HG02885 (cell line): Measurements from ENCODE around the gene UGT1A10.
"Not testable (repeated sequence)": the region's sequence is repeated elsewhere in the genome, so short reads cannot be mapped to it uniquely, and the experiment has no call there.

Experiments used
- ATAC-seq: cut with Tn5 transposase; IDR thresholded peaks from one replicate; pipeline ENCODE4 v1.9.1; 2021; ENCODE audit warnings: mild to moderate bottlenecking; ENCODE audit not compliant: unreplicated experiment, poor library complexity

UGT1A10 gene

GRCh38 chr2:233654501-233654900, 18.3 kb downstream of the UGT1A10 start:
- no peak for ATAC-seq

GRCh38 chr2:233655043-233655442, 18.8 kb downstream of the UGT1A10 start:
- ATAC-seq: no peak

- not testable (repeated sequence) for ATAC-seq
Measured at GRCh38 chr2:233655943-233656342, 19.7 kb downstream of the UGT1A10 start.

DNA sequence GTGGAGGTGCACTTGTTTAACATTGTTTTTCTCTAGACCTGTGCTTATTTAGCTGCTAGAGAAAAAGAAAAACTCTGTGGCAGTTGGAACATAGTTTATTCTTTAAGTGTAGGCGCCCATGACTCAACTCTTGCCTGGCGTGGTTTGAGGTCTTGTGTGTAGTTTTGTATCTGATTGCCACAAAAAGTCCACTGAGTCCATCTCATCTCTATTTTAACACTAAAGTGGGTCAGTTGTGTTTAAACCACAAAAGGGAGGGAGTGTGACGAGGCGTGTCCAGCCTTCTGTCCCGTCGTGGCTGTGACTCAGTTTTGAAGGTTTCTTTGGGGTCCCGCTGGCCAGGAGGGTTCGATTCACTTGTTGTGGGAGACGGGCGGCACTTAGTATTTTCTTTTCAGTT, 20.2 kb downstream of the UGT1A10 start:
- no peak for ATAC-seq

DNA sequence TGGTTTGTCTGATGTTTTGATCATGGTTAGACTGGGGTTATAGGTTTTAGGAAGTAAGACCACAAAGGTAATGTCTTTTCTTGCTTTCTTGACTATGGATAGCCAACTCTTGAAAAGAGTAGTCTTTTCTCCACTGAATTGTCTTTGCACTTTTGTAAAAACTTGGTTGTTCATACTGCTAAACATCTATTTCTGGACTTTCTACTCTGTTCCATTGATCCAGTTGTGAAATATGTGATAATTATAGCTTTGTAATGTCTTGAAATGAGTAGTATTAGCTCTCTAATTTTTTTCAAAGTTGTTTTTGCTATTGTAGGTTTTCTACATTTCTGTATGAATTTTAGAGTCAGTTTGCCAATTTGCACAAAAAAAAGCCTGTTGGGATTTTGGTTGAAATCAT, 22.4 kb downstream of the UGT1A10 start:
- ATAC-seq: no peak

- no peak for ATAC-seq
Measured at GRCh38 chr2:233663911-233664310, 27.7 kb downstream of the UGT1A10 start.

DNA sequence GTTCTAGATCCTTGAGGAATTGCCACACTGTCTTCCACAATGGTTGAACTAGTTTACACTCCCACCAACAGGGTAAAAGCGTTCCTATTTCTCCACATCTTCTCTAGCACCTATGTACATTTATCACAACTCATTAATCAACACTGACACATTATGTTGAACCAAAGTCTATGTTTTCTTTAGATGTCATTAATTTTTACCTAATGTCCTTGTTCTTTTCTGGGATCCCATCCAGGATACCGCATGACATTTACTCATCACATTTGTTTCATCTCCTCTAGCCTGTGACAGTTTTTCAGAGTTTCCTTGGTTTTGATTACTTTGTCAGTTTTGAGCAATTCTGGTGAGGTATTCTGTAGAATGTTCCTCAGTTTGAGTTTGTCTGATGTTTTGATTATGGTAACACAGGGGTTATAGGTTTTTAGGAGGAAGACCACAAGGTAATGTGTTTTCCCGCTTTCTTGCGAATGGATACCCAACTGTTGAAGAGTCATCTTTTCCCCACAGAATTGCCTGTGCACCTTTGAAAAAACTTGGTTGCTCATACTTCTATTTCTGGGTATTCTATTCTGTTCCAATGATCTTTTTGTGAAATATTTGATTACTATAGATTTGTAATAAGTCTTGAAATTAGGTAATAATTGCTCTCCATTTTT, 32.5 kb downstream of the UGT1A10 start:
- no peak for ATAC-seq

DNA sequence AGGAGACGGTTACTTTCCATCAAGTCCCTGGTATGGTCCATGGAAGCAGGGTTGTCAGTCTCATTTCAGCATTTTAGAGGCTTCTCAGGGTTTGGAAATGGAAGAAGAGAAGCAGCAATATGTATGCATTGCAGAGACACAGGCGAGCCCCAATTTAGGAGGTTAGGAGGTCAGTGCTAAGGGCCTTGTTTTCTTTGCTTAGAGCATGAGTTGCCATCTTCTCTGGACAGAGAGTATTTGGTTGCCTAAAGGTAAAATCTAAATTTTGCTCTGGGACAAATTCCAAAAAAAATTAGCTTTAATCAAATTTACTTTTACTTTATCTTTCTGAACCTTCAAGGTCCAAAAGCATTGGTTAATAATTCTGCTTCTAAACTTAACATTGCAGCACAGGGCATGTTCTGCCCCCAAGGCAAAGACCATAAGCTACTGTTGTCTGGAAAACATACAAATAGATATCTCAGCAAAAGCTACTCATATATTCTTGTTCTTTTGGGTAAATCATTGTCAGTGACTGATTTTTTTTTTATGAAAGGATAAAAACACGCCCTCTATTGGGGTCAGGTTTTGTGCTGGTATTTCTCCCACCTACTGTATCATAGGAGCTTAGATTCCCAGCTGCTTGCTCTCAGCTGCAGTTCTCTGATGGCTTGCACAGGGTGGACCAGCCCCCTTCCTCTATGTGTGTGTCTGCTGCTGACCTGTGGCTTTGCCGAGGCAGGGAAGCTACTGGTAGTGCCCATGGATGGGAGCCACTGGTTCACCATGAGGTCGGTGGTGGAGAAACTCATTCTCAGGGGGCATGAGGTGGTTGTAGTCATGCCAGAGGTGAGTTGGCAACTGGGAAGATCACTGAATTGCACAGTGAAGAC, 35.3 kb downstream of the UGT1A10 start, which contains the start of gene UGT1A9:
Gene UGT1A9 (plus strand): TSS at position 609 of the 872 bp plus-strand sequence. CDS start 37 bp downstream, at position 646.
- no peak for ATAC-seq

DNA sequence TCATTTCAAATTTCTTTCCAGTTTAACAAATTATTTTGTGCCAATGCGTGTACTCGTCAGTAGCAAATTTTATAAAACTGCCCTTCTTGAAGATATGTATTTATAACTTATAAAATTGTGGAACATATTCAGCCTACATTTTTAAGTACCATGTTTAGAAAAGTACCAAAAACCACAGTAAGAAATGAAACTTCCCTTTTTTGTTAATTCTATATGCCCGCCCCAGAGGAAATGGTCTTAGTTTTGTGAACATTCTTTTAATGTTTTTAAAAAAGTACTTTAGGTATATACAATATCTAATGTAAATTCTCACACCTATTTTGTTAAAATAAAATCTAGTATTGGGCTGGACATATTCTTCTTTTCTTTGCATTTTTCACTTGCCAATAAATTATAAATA, 36.6 kb downstream of the UGT1A10 start:
- ATAC-seq: no peak

- no peak for ATAC-seq
Measured at GRCh38 chr2:233673896-233674295, 37.6 kb downstream of the UGT1A10 start.

- ATAC-seq: no peak
Measured at GRCh38 chr2:233674314-233674713, 38.1 kb downstream of the UGT1A10 start.

GRCh38 chr2:233674995-233675394, 38.7 kb downstream of the UGT1A10 start:
- no peak for ATAC-seq

DNA sequence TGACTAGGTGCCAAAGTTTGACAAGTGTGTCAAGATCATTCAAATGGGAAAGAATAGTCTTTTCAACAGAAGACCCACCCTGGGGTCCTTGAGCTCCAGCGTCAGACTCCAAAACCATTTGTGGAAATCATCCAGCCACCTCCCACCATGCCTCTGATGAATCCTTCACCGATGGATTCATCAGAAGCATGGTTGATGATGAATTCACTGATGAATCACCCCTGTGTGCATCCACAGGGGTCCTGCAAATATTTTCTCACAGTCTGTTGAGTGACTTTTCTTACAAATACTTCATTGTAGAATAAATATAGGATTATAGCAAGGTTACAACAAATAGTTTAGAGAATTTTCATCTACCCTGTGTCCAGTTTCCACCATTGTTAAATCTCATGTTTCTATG, 39.8 kb downstream of the UGT1A10 start:
- ATAC-seq: no peak

DNA sequence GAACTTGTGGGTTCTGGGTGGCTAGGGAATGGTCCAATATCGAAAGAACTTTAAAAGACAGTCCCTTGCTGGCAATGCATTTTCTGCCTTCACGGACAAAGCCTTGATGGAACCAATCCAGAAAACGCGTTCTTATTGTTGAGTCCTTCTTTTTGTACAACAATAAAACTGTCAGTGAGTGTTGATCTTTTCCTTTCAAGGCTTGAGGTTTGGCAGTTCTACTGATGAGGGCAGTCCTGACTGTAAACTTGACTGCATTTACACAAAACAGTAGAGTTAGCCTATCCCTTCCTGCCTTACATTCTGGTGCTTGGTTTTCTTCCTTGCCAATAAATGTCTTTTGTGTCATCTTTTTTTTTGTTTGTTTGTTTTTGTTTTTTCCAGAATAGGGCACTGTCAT, 42.9 kb downstream of the UGT1A10 start:
- ATAC-seq: no peak

DNA sequence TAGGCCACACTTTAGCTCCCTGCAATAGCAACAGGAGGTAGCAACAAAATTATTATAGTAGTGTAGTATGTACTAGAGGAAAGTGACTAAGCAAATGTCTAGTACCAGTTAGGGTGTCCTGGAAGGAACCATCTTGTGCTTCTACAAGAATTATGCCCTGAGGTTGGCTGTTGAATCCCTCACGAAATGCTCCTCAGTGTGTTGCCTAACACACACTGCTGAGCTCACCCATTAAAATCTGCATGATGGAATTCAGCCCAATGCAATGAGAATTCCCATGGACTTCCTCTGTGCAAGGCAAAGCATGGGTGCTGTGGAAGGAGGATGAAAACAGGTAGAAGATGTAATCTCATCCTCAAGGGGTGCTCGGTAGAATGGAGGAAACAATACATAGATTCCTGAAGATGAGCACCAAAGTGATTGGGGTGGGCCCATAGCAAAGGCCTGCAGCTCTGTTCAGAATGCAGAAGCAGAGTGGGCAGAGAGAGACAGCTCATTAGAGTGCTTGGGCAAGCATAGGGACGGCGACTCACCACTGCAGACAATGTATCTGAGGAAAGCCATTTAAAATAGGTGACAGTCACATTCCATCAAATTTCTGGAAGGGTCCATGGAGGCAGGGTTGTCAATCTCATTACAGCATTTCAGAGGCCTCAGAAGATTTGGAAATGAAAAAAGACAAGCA, 44.3 kb downstream of the UGT1A10 start:
- no peak for ATAC-seq

GRCh38 chr2:233681521-233682099, 45.4 kb downstream of the UGT1A10 start, which contains the start of gene UGT1A7:
Gene UGT1A7 (plus strand): TSS chr2:233681901. CDS start chr2:233681938, 37 bp downstream.
- no peak for ATAC-seq

- no peak for ATAC-seq
Measured at GRCh38 chr2:233684640-233685039, 48.4 kb downstream of the UGT1A10 start.

GRCh38 chr2:233686928-233687327, 50.7 kb downstream of the UGT1A10 start:
- no peak for ATAC-seq

DNA sequence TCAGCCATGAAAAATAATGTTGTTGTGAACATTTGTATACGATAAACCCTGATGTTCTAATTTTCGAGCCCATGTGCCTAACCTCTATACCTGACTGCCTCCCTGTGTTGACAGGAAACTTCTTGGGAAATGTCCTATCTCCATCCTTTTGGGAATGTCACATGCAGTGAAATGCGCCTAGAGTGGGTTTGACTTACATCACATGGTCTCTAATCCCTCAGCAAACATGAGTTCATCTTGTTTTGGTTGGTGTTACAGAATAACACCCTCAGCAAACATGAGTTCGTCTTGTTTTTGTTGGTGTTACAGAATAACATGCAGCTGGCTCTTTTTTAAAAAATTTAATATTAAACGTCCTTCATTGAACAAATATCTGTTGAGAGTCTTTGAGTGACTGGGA, 52.1 kb downstream of the UGT1A10 start:
- no peak for ATAC-seq

GRCh38 chr2:233689031-233689430, 52.8 kb downstream of the UGT1A10 start:
- ATAC-seq: no peak

- no peak for ATAC-seq
Measured at GRCh38 chr2:233689501-233689900, 53.3 kb downstream of the UGT1A10 start.
